PC-9 (cell line): ENCODE data around the gene B4GALNT3.

Experiments used
- EZH2 ChIP-seq: fragments of 200-600 bp; sonication (generic); IDR thresholded peaks from 2 replicates; pipeline ENCODE4 v1.8.0; 2017; ENCODE audit warnings: antibody characterized with exemption, low read depth
- TF ChIP-seq, protein P1 (sequence below): fragments of 200-600 bp; sonication (generic); conservative IDR thresholded peaks from 2 replicates; pipeline ENCODE4 v1.6.1; 2017; ENCODE audit warnings: mixed run types, antibody characterized with exemption, mild to moderate bottlenecking, moderate library complexity

DNA sequence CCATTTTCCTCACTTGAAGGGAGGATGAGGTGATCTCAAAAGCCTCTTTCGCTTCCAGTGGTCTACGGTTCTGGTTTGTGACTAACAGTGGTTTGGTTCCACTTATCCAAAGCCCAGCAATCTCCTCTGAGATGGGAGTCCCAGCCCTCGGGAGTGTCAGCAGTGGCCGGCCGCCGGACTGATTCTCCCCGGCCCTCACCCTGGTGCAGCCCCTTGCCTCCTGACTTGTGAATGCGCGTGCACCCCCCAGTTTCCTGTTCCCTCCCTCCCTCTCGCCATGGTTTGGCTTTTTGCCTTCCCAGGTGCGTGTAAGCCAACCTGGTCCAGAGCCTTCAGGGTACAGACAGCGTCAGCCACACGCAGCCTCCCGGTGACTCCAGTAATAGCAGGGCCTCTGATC, 74.5 kb downstream of the B4GALNT3 start:
- TF ChIP-seq, protein P1, sequence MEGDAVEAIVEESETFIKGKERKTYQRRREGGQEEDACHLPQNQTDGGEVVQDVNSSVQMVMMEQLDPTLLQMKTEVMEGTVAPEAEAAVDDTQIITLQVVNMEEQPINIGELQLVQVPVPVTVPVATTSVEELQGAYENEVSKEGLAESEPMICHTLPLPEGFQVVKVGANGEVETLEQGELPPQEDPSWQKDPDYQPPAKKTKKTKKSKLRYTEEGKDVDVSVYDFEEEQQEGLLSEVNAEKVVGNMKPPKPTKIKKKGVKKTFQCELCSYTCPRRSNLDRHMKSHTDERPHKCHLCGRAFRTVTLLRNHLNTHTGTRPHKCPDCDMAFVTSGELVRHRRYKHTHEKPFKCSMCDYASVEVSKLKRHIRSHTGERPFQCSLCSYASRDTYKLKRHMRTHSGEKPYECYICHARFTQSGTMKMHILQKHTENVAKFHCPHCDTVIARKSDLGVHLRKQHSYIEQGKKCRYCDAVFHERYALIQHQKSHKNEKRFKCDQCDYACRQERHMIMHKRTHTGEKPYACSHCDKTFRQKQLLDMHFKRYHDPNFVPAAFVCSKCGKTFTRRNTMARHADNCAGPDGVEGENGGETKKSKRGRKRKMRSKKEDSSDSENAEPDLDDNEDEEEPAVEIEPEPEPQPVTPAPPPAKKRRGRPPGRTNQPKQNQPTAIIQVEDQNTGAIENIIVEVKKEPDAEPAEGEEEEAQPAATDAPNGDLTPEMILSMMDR: no peak
- no peak for TF ChIP-seq EZH2
